Measurements from ENCODE around the gene COX7A2. TPM values are rescaled to one million over a fixed set of nuclear protein-coding genes. Genes with fewer than 3 reads are reported as not detected.

Gene COX7A2
- total RNA-seq, 1 donor from 2014 or later, result 360 TPM

DNA sequence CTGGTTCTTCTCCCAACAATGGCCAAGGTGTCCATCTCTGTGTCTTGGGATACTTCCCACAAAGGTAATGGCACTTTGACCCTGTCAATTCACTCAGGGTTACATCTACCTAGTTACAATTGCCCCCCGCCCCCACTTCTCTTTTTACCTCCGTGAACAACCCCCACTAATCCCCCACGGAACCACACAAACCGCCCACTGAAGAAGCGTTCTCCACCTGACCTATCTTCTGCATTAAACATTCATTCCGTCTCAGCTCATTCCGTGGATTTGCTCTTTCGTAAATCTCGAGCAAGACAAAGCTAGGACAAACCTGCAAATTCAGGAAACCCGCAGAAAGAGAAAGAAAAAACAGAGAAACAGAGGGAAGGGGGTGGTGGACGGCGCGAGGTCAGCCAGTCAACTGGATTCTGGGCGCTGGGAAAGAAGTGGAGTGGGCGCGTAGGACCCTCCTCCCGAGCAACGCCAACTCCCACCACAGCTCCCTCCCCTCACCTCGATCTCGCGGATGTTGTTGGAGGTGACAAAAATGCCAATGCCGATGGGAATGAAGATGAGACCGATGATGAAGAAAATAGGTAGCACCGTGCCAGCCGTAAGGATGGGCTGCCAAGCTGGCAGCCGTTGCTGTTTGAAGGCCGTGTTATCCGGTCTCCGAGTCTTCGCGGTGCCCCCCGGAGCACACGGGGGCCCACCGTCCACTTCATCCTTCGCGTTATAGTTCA lies 40.5 kb upstream of the COX7A2 start:
- TF ChIP-seq, protein P1, sequence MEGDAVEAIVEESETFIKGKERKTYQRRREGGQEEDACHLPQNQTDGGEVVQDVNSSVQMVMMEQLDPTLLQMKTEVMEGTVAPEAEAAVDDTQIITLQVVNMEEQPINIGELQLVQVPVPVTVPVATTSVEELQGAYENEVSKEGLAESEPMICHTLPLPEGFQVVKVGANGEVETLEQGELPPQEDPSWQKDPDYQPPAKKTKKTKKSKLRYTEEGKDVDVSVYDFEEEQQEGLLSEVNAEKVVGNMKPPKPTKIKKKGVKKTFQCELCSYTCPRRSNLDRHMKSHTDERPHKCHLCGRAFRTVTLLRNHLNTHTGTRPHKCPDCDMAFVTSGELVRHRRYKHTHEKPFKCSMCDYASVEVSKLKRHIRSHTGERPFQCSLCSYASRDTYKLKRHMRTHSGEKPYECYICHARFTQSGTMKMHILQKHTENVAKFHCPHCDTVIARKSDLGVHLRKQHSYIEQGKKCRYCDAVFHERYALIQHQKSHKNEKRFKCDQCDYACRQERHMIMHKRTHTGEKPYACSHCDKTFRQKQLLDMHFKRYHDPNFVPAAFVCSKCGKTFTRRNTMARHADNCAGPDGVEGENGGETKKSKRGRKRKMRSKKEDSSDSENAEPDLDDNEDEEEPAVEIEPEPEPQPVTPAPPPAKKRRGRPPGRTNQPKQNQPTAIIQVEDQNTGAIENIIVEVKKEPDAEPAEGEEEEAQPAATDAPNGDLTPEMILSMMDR (IDR thresholded peaks at IDR 0.05), result no peak
- no peaks in the 10 kb centered on the region for H3K9me3 ChIP-seq
- no peaks in the 10 kb centered on the region for H3K36me3 ChIP-seq
- no peaks in the 10 kb centered on the region for H3K27me3 ChIP-seq
- intact Hi-C loops (cut with DNase I), result loop anchor here (1.0 to 5.0 kb wide), 2 partner anchors 41 to 318 kb away; partner anchors contain the start of genes COX7A2 and SENP6
- H3K4me3 ChIP-seq, result peak overlapping the region; percentile 93 to 97
- peak overlapping the region; percentile 85 to 95 for H3K27ac ChIP-seq
- H3K4me1 ChIP-seq, result peaks cover 3 to 20% of the 10 kb centered on the region in 2 donors
- no peak for DNase-seq (ENCODE audit: low spot score in 2 of 2)

DNA sequence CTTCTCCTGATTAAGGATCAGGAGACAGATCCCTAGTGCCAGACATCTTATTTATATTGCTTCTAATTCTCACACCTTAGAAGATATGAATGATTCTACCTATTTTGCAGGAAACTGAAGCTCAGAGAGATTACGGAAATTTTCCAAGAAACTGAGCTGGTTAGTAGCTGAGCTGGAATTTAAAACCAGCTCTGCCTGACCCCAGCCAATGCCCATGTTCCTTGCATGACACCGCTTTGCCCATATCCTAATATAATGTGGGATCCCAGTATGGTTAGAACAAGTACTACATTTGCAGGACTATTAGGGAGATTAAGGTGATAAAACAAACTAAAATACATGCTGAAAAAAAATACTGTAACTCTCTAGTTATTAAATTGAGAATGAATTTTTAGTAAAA lies 39.1 kb upstream of the COX7A2 start:
- H3K27me3 ChIP-seq, result no peaks in the 10 kb centered on the region
- no peaks in the 10 kb centered on the region for H3K9me3 ChIP-seq
- H3K4me1 ChIP-seq, result peaks cover 3 to 30% of the 10 kb centered on the region in 2 donors
- DNase-seq (ENCODE audit: low spot score in 2 of 2), result no peak
- TF ChIP-seq, protein P1 (IDR thresholded peaks at IDR 0.05), result no peak
- H3K27ac ChIP-seq, result no peak overlapping the region
- no peaks in the 10 kb centered on the region for H3K36me3 ChIP-seq
- H3K4me3 ChIP-seq, result peak overlapping the region; percentile 93 to 97
- intact Hi-C loops (cut with DNase I), result loop anchor here (5.0 kb wide), 1 partner anchor 320 kb away; the partner anchor contains the start of gene SENP6

DNA sequence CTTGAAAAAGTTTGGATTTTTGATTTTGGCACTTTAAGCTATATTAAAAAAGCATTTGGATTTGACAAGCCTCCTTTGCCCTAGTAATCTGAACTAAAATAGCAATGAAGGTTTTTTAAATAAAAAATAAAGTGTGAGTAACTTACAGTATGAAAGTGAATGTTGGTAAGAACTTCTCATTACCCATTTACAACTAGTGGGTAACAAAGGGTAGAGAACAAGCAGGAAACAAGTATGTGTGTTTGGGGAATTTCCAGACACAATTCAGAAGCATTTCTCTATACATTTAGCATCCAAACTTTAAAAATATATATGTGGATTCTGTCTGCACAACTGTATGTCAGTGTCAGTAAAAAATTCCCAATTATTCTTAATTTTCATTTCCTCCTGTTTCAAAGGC lies 38.1 kb upstream of the COX7A2 start:
- intact Hi-C loops (cut with DNase I), result loop anchor here (5.0 kb wide), 1 partner anchor 321 kb away; the partner anchor contains the start of gene SENP6
- TF ChIP-seq, protein P1 (IDR thresholded peaks at IDR 0.05), result no peak
- H3K27me3 ChIP-seq, result no peaks in the 10 kb centered on the region
- H3K27ac ChIP-seq, result no peak overlapping the region
- DNase-seq (ENCODE audit: low spot score in 2 of 2), result no peak
- H3K36me3 ChIP-seq, result no peaks in the 10 kb centered on the region
- peaks cover 3 to 34% of the 10 kb centered on the region in 2 donors for H3K4me1 ChIP-seq
- H3K4me3 ChIP-seq, result peak overlapping the region; percentile 93 to 97
- H3K9me3 ChIP-seq, result no peaks in the 10 kb centered on the region

GRCh38 chr6:75280131-75280855 lies 36.7 kb upstream of the COX7A2 start:
- H3K27me3 ChIP-seq, result no peaks in the 10 kb centered on the region
- H3K36me3 ChIP-seq, result no peaks in the 10 kb centered on the region
- intact Hi-C loops (cut with DNase I), result loop anchor here (5.0 kb wide), 1 partner anchor 322 kb away; the partner anchor contains the start of gene SENP6
- H3K4me1 ChIP-seq, result peaks cover 0 to 22% of the 10 kb centered on the region in 2 donors
- H3K27ac ChIP-seq, result no peak overlapping the region
- H3K9me3 ChIP-seq, result no peaks in the 10 kb centered on the region
- DNase-seq (ENCODE audit: low spot score in 2 of 2), result no peak
- TF ChIP-seq, protein P1 (IDR thresholded peaks at IDR 0.05), result no peak
- peak overlapping the region in 1 of 2 donors; percentile 97 for H3K4me3 ChIP-seq

DNA sequence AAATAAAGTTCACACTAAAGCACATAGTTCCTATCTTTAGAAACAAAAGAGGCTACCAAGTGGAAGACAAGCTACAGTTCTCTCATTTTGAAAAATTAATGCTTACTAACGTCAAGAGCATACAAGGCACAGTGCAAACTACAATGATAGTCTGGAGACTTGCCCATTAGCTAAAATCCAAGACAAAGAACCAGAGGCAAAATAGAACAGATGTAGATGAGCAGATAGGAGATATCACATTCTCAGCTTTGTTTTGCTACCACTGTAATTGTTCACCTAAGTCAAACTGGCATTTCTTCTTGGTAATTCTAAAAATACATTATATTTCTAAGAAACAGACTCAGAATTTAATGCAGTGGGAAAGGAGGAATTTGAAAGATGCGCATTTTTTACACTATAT lies 35.8 kb upstream of the COX7A2 start:
- intact Hi-C loops (cut with DNase I), result no loop called here
- TF ChIP-seq, protein P1 (IDR thresholded peaks at IDR 0.05), result no peak
- DNase-seq (ENCODE audit: low spot score in 2 of 2), result no peak
- Histone ChIP-seq H3K9me3 (no peaks in the 10 kb centered on the region), H3K27me3 (no peaks in the 10 kb centered on the region), H3K36me3 (no peaks in the 10 kb centered on the region), H3K4me3 (peak overlapping the region in 1 of 2 donors; percentile 11), H3K27ac (no peak overlapping the region), H3K4me1 (peaks cover 0 to 22% of the 10 kb centered on the region in 2 donors)
